ENCODE data around the gene HEY2. TPM values are rescaled to one million over a fixed set of nuclear protein-coding genes. Genes with fewer than 3 reads are reported as not detected.

The HEY2 gene
- total RNA-seq, 4 donors from 2014 or later, result 0.41 to 0.79 TPM; not detected in 2

DNA sequence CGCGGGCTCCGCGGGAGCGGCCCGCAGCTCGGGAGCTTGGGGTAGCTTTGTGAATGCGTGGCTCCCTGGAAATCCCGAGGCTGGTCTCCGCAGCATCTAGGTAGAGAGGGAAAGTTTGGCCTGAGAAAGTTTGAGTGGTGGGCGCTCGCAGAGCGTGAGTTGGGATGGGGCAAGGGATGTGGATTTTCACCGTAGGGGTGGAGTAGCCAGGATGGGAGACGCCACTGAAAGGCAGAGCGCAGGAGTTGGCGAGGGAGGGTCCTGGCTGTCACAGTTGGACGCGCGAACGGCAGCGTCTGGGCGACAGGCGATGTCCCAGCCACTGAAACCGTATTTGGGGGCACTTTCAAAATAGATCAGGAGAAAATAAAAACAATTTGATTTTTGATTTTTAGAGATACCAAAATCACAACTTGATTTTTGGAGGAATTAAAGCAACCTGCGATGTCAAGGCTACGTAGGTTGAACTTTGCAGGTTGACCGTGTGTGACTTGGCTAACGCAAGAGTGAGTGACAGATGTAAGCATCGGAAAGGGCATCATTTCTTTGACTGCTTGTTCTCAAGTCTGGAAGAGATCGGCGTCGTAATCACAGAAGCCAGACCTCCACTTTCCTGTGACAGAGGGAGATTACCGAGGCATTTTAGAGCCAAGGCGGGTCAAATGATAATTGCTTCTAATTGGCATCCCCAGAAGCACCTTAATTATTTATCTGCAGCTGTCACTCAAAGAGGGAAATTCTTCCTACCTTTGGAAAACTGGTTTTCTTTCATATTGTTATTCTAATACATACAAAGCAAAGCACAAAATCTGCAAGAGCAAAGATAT is 646 bp downstream of the HEY2 start:
- peaks cover 96% of the 10 kb centered on the region for H3K27me3 ChIP-seq
- no peaks in the 10 kb centered on the region for H3K36me3 ChIP-seq
- peak overlapping the region; percentile 79 to 82 (median 80) for H3K27ac ChIP-seq
- in situ Hi-C loops (cut with MboI; ENCODE audit: low pct_ligation_motif_present in 1 of 4, low pct_unique_long_range_greater_than_20kb in 1 of 4, low sequenced_read_pairs in 3 of 4) (loop anchor here in 3 of 4 donors (25.0 kb wide), 2 partner anchors 563 to 588 kb away; partner anchors contain the start of gene TPD52L1 (in 2 of the 3)), intact Hi-C loops (cut with DNase I; ENCODE audit: low total_unique reads) (no loop called here)
- 6 to 7% methylated on average over 12 to 34 of the region's 35 CpGs for WGBS, 2 donors (ENCODE audit: low coverage in 1 of 2)
- peaks cover 13 to 45% (median 27%) of the 10 kb centered on the region in 4 donors for H3K4me1 ChIP-seq
- no peaks in the 10 kb centered on the region for H3K9me3 ChIP-seq
- TF ChIP-seq EP300 (IDR thresholded peaks at IDR 0.05; ENCODE audit: low read depth) (no peak), POLR2AphosphoS5 (IDR thresholded peaks at IDR 0.05) (no peak), POLR2A (IDR thresholded peaks at IDR 0.05) (no peak)
- TF ChIP-seq, protein P1, sequence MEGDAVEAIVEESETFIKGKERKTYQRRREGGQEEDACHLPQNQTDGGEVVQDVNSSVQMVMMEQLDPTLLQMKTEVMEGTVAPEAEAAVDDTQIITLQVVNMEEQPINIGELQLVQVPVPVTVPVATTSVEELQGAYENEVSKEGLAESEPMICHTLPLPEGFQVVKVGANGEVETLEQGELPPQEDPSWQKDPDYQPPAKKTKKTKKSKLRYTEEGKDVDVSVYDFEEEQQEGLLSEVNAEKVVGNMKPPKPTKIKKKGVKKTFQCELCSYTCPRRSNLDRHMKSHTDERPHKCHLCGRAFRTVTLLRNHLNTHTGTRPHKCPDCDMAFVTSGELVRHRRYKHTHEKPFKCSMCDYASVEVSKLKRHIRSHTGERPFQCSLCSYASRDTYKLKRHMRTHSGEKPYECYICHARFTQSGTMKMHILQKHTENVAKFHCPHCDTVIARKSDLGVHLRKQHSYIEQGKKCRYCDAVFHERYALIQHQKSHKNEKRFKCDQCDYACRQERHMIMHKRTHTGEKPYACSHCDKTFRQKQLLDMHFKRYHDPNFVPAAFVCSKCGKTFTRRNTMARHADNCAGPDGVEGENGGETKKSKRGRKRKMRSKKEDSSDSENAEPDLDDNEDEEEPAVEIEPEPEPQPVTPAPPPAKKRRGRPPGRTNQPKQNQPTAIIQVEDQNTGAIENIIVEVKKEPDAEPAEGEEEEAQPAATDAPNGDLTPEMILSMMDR (IDR thresholded peaks at IDR 0.05), result no peak
- H3K4me3 ChIP-seq, result peak overlapping the region; percentile 45 to 72 (median 58)
- peak; percentile 13 for DNase-seq

DNA sequence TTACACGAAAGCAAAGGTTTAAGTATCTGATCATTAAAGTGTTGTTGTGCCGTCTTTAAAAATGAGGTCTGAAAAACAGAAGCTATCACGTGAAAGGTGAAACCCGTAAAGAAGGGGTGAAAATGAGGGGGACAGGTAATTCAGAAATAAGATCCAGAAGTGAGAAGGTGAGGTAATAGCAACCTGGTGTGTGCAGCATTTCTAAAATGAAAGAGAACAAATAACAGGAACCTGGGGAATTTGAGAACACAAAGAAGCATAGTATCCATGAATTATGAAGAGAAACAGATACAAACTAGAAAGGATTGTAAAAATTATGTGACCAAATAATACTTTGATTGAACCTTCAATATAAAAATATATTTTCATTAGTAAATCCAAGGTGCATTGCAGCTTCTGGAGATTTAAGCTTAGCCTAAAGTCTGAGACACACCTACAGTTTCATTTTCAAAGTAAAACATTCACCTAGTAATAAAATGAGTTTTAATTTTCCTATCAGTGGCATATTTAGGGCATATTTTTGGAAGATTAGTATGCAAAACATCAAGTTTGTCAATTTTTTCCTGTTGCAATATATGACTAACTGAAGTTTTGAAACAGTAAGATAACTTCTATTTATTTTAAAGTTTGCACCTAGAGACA is 1.4 kb downstream of the HEY2 start:
- TF ChIP-seq EP300 (IDR thresholded peaks at IDR 0.05; ENCODE audit: low read depth), result no peak
- TF ChIP-seq, protein P1 (IDR thresholded peaks at IDR 0.05), result no peak
- no peak for TF ChIP-seq POLR2AphosphoS5 (IDR thresholded peaks at IDR 0.05)
- TF ChIP-seq POLR2A (IDR thresholded peaks at IDR 0.05), result no peak
- WGBS, 2 donors (ENCODE audit: low coverage in 1 of 2), result 18 to 38% methylated on average over 4 of the region's 4 CpGs
- in situ Hi-C loops (cut with MboI; ENCODE audit: low pct_ligation_motif_present in 1 of 4, low pct_unique_long_range_greater_than_20kb in 1 of 4, low sequenced_read_pairs in 3 of 4), result loop anchor here in 3 of 4 donors (25.0 kb wide), 2 partner anchors 564 to 589 kb away; partner anchors contain the start of gene TPD52L1 (in 2 of the 3)
- Histone ChIP-seq H3K27me3 (peaks cover 96% of the 10 kb centered on the region), H3K9me3 (no peaks in the 10 kb centered on the region), H3K27ac (peak overlapping the region in 2 of 4 donors; percentile 79 to 80), H3K4me1 (peaks cover 13 to 45% (median 27%) of the 10 kb centered on the region in 4 donors), H3K4me3 (peak overlapping the region in 1 of 4 donors; percentile 72), H3K36me3 (no peaks in the 10 kb centered on the region)
- no peak for DNase-seq
- intact Hi-C loops (cut with DNase I; ENCODE audit: low total_unique reads), result no loop called here

DNA sequence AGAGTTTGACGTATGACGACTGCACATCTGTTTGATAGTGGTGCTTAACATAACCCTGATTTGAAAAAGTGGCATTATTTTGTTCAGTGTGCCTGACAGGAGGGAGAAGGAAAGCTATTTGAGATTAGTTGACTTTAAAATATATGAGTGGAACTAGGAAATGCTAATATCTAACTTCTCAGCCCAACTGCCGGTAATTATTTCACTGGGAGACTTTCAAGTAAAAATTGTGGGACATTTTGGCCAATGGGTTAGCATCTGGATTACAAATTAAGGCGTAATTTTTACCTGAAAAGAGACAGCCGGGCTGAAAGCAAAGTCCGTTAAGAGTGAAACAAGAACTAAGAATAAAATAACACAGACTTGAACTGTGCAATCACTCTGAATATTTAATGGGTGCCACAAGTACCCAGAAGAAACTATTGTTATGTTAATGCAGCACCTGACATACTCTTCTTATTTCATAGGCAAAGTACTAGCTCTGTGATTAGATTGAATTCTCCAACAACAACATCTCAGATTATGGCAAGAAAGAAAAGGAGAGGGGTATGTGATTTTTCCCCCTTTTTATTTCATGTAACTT is 2.0 kb downstream of the HEY2 start:
- DNase-seq, result no peak
- 37 to 44% methylated on average over 6 of the region's 6 CpGs for WGBS, 2 donors (ENCODE audit: low coverage in 1 of 2)
- H3K27me3 ChIP-seq, result peaks cover 90% of the 10 kb centered on the region
- no peaks in the 10 kb centered on the region for H3K36me3 ChIP-seq
- TF ChIP-seq POLR2AphosphoS5 (IDR thresholded peaks at IDR 0.05), result no peak
- in situ Hi-C loops (cut with MboI; ENCODE audit: low pct_ligation_motif_present in 1 of 4, low pct_unique_long_range_greater_than_20kb in 1 of 4, low sequenced_read_pairs in 3 of 4) (loop anchor here in 3 of 4 donors (25.0 kb wide), 2 partner anchors 564 to 589 kb away; partner anchors contain the start of gene TPD52L1 (in 2 of the 3)), intact Hi-C loops (cut with DNase I; ENCODE audit: low total_unique reads) (no loop called here)
- no peak overlapping the region for H3K4me3 ChIP-seq
- peaks cover 13 to 44% (median 27%) of the 10 kb centered on the region in 4 donors for H3K4me1 ChIP-seq
- H3K27ac ChIP-seq, result no peak overlapping the region
- H3K9me3 ChIP-seq, result no peaks in the 10 kb centered on the region

DNA sequence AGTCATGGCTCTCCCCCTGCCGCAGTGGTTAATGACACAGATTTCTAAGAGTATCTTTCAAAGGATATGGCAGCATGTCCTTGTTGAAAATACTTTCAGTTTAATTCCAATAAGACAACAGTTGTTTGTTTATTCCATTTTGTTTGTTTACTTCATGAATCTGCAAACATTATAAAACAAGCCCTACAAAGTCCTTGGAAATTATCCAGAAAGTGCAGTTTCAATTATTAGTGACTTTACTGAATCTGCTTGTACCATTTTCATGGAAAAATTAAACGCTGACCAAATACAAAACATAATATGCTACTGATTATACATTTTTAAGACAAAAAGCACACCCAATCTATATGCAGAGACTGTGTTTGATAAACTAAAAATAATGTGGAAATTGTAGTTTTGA is 3.3 kb downstream of the HEY2 start:
- in situ Hi-C loops (cut with MboI; ENCODE audit: low pct_ligation_motif_present in 1 of 4, low pct_unique_long_range_greater_than_20kb in 1 of 4, low sequenced_read_pairs in 3 of 4), result loop anchor here in 3 of 4 donors (25.0 kb wide), 2 partner anchors 565 to 590 kb away; partner anchors contain the start of gene TPD52L1 (in 2 of the 3)

More for the DNA sequence above, 3.3 kb downstream of the HEY2 start:
- no peak for DNase-seq
- intact Hi-C loops (cut with DNase I; ENCODE audit: low total_unique reads), result no loop called here
- H3K4me3 ChIP-seq, result no peak overlapping the region
- 73 to 88% methylated on average over 2 of the region's 2 CpGs for WGBS, 2 donors (ENCODE audit: low coverage in 1 of 2)
- no peaks in the 10 kb centered on the region for H3K36me3 ChIP-seq
- H3K27me3 ChIP-seq, result peaks cover 87% of the 10 kb centered on the region
- peaks cover 10 to 31% (median 19%) of the 10 kb centered on the region in 4 donors for H3K4me1 ChIP-seq
- no peak for TF ChIP-seq EP300 (IDR thresholded peaks at IDR 0.05; ENCODE audit: low read depth)
- TF ChIP-seq POLR2AphosphoS5 (IDR thresholded peaks at IDR 0.05), result no peak
- H3K27ac ChIP-seq, result no peak overlapping the region
- no peaks in the 10 kb centered on the region for H3K9me3 ChIP-seq
